Uterus (tissue), 2 donors: ENCODE data around the gene PSMB1.
A peak's percentile ranks its signal among the peaks of the same experiment; 100 is the strongest.

Source experiments
- CTCF ChIP-seq, 4 experiments: fragments of 200-600 bp in 2 of 4; fragments of 450-650 bp in 2 of 4; sonication (generic) in 2 of 4; IDR thresholded peaks; one replicate each; pipeline ENCODE4 v1.5.1; 2016 to 2019; ENCODE audit warnings: antibody characterized with exemption in 4 of 4, mild to moderate bottlenecking in 2 of 4, moderate library complexity in 1 of 4
- POLR2A ChIP-seq, 2 donors: fragments of 450-650 bp; IDR thresholded peaks; one replicate each; pipeline ENCODE4 v1.6.1; 2016; ENCODE audit warnings: antibody characterized with exemption in 2 of 2, mild to moderate bottlenecking in 1 of 2, moderate library complexity in 1 of 2

DNA sequence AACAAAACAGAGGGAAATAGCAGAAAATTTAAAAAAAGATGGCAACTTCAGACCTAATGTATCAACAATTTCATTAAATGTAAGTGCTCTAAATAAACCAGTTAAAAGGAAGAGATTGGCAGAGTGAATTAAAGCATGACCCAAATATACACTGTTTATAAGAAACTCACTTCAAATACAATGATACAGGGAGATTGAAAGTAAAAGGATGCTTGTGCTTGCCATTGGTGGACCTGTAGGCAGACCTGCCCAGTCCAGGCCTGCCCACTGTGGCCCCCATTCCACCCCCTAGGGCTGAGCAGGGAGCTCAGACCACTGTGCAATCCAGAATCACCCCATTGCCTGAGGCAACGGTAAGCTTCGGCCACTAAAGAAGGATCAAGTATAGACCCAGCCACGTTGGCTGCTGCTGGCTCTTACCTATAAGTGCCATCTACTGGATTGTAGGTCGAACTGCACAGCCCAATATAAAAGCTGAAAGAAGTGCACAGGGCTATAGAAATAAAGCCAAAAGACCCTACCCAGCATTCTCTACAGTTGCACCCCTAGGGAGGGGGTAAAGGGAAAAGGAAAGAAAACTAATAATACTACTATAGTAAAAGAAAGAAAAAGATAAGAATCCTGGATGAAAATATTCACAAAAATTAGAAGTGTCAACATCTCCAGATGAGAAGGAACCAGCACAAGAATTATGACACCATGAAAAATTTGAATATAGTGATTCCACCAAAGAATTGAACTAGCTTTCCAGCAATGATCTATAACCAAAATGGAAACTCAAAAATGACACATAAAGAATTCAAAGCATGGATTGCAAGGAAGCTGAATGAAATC lies 36.1 kb downstream of the PSMB1 start:
- TF ChIP-seq CTCF (IDR thresholded peaks at IDR 0.05) (peak; percentile 17 to 61 (median 56)), POLR2A (IDR thresholded peaks at IDR 0.05) (no peak)
